Fibroblast of lung (primary cell): ENCODE results near the gene ZNF763. TPM values are rescaled to one million over a fixed set of nuclear protein-coding genes. Genes with fewer than 3 reads are reported as not detected.
"Not testable (repeated sequence)": the region's sequence is repeated elsewhere in the genome, so short reads cannot be mapped to it uniquely, and the experiment has no call there.

ENCODE experiments used
- DNase-seq, 2 donors: peaks; one replicate each; pipeline versions ENCODE4 v3.0.0 to v3.0.0-alpha.2; 2010; ENCODE audit warnings: low read depth in 2 of 2
- H2AFZ ChIP-seq: 2 replicates; pipeline ENCODE4 v1.5.1; 2012; ENCODE audit warnings: low read length, control low read depth, inconsistent platforms
- H3K27ac ChIP-seq: 2 replicates; pipeline ENCODE4 v1.5.1; 2011; ENCODE audit warnings: low read length, control low read depth; ENCODE audit not compliant: insufficient read depth
- H3K27me3 ChIP-seq: 2 replicates; pipeline ENCODE4 v1.5.1; 2011; ENCODE audit warnings: mild to moderate bottlenecking, low read length; ENCODE audit not compliant: control insufficient read depth, insufficient read depth
- H3K36me3 ChIP-seq: 2 replicates; pipeline ENCODE4 v1.5.1; 2011; ENCODE audit warnings: low read length; ENCODE audit not compliant: control insufficient read depth, insufficient read depth
- H3K4me1 ChIP-seq: 2 replicates; pipeline ENCODE4 v1.5.1; 2011; ENCODE audit warnings: low read length; ENCODE audit not compliant: control insufficient read depth, insufficient read depth; ENCODE audit errors: extremely low read depth
- H3K4me2 ChIP-seq: 2 replicates; pipeline ENCODE4 v1.5.1; 2011; ENCODE audit warnings: low read length, control low read depth; ENCODE audit not compliant: insufficient read depth; ENCODE audit errors: extremely low read depth
- H3K4me3 ChIP-seq, 4 experiments: fragments of 200-600 bp in 1 of 4; sonication (generic) in 1 of 4; replicated peaks in 1 of 4; 2 replicates each; pipeline ENCODE4 v1.5.1; 2011 to 2016; ENCODE audit warnings: low read length in 4 of 4, low read depth in 3 of 4, mild to moderate bottlenecking in 3 of 4, control low read depth in 2 of 4, inconsistent platforms in 1 of 4, mixed read lengths in 1 of 4; ENCODE audit not compliant: insufficient read depth in 1 of 4; ENCODE audit errors: control extremely low read depth in 1 of 4
- H3K79me2 ChIP-seq: 2 replicates; pipeline ENCODE4 v1.5.1; 2012; ENCODE audit warnings: mild to moderate bottlenecking, low read length, inconsistent platforms; ENCODE audit not compliant: control insufficient read depth, insufficient read depth
- H3K9ac ChIP-seq: 2 replicates; pipeline ENCODE4 v1.5.1; 2011; ENCODE audit warnings: mild to moderate bottlenecking, low read length, control low read depth; ENCODE audit not compliant: insufficient read depth
- H3K9me3 ChIP-seq: 2 replicates; pipeline ENCODE4 v1.5.1; 2012; ENCODE audit warnings: low read depth, low read length; ENCODE audit not compliant: control insufficient read depth, insufficient read depth
- H4K20me1 ChIP-seq: 2 replicates; pipeline ENCODE4 v1.5.1; 2011; ENCODE audit warnings: low read length; ENCODE audit not compliant: control insufficient read depth, insufficient read depth; ENCODE audit errors: extremely low read depth
- EZH2 ChIP-seq: IDR thresholded peaks from 2 replicates; pipeline ENCODE4 v1.5.1; 2012; ENCODE audit warnings: low read length, control low read depth, mild to moderate bottlenecking; ENCODE audit errors: missing control alignments
- polyA plus RNA-seq, 2 donors: library from polyadenylated mRNA; depleted of rRNA in 1 of 2; stranded (reverse) in 1 of 2; unstranded in 1 of 2; fragments of >200 nt; gene quantifications; 2 replicates each; pipeline ENCODE4 v1.2.1, GENCODE V29; 2011 to 2012; ENCODE audit warnings: missing spikeins in 1 of 2
- total RNA-seq: library from RNA; depleted of rRNA; stranded (reverse); fragments of >200 nt; gene quantifications from 2 replicates; pipeline ENCODE4 v1.2.1, GENCODE V29; 2014
- TF ChIP-seq, protein P1 (sequence below), 2 donors: IDR thresholded peaks in 1 of 2; conservative IDR thresholded peaks in 1 of 2; 1 replicate in 1 of 2; 2 replicates in 1 of 2; pipeline ENCODE4 v1.5.1; 2011 to 2012; ENCODE audit warnings: low read length in 2 of 2, control low read depth in 1 of 2, inconsistent platforms in 1 of 2, low read depth in 1 of 2, mild to moderate bottlenecking in 1 of 2

The ZNF763 gene
- total and polyA plus RNA-seq, 2 donors (not counting 1 experiment from before 2014, with no cell fraction given), result 0.94 to 2.5 TPM

DNA sequence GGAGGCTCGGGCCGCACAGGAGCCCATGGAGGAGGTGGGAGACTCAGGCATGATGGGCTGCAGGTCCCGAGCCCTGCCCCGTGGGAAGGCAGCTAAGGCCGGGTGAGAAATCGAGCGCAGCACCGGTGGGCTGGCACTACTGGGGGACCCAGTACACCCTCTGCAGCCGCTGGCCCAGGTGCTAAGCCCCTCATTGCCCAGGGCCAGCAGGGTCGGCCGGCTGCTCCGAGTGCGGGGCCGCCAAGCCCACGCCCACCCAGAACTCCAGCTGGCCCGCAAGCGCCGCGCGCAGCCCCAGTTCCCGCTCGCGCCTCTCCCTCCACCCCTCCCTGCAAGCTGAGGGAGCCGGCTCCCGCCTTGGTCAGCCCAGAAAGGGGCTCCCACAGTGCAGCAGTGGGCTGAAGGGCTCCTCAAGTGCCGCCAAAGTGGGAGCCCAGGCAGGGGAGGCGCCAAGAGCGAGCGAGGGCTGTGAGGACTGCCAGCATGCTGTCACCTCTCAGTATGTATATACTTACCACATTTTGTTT, 23.4 kb upstream of the ZNF763 start:
- H3K4me2 ChIP-seq, H3K4me3 ChIP-seq, H3K27me3 ChIP-seq, H3K36me3 ChIP-seq, H4K20me1 ChIP-seq, DNase-seq, H3K9me3 ChIP-seq, H3K79me2 ChIP-seq, H2AFZ ChIP-seq, H3K27ac ChIP-seq, H3K9ac ChIP-seq, H3K4me1 ChIP-seq: not testable (repeated sequence)

DNA sequence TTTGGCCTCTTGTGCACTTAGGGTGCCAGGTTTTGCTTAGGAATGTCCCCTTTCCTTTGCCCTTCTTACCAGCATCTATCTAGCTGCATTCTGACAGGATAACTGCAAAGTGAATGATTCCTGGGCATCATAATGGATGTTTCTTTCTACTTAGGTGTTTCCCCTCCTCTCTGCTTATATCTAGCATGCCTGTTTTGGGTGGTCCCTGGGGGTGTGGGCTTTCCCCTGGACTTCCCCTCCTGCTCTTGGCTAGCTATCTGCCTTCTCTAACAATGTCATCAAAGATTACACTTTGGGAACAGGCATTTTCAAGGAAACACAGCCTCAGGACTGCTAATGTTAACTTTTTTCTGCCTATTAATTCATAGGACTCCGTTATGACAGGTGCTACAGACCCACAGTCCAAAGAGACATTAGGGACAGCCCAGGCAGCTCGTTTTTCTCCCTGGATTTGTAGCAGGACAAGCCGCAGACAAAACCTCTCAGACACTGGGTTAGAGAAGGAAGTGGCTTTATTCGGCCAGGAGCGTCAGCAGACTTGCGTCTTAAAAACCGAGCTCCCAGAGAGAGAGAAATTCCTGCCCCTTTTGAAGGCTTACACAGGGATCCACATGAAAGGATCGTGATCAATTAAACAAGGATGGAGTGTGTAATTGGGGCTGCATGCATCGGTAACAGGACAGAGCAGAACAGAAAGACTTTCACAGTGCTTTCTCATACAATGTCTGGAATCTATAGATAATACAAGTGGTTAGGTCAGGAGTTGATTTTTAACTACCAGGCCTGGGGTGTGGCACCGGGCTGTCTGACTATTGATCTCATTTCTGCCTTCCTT, 22.6 kb upstream of the ZNF763 start:
- H3K27me3 ChIP-seq, result no peaks in the 10 kb centered on the region
- no peaks in the 10 kb centered on the region for H4K20me1 ChIP-seq
- DNase-seq, result no peak
- no peaks in the 10 kb centered on the region for H3K36me3 ChIP-seq
- no peak overlapping the region for H3K9ac ChIP-seq
- H2AFZ ChIP-seq, result no peak overlapping the region
- H3K4me2 ChIP-seq, result no peak overlapping the region
- H3K4me3 ChIP-seq, result no peak overlapping the region
- peaks cover 2% of the 10 kb centered on the region for H3K9me3 ChIP-seq
- H3K27ac ChIP-seq, result no peak overlapping the region
- H3K4me1 ChIP-seq, result no peaks in the 10 kb centered on the region
- TF ChIP-seq EZH2, result no peak
- TF ChIP-seq, protein P1, sequence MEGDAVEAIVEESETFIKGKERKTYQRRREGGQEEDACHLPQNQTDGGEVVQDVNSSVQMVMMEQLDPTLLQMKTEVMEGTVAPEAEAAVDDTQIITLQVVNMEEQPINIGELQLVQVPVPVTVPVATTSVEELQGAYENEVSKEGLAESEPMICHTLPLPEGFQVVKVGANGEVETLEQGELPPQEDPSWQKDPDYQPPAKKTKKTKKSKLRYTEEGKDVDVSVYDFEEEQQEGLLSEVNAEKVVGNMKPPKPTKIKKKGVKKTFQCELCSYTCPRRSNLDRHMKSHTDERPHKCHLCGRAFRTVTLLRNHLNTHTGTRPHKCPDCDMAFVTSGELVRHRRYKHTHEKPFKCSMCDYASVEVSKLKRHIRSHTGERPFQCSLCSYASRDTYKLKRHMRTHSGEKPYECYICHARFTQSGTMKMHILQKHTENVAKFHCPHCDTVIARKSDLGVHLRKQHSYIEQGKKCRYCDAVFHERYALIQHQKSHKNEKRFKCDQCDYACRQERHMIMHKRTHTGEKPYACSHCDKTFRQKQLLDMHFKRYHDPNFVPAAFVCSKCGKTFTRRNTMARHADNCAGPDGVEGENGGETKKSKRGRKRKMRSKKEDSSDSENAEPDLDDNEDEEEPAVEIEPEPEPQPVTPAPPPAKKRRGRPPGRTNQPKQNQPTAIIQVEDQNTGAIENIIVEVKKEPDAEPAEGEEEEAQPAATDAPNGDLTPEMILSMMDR (conservative IDR thresholded peaks at IDR 0.05 in 1 of 2, IDR thresholded peaks at IDR 0.05 in 1 of 2; ENCODE audit: low read depth in 1 of 2, low read length in 2 of 2), result no peak
- H3K79me2 ChIP-seq, result peaks cover 2% of the 10 kb centered on the region

- H3K27ac ChIP-seq, result no peak overlapping the region
- no peak overlapping the region for H3K9ac ChIP-seq
- DNase-seq, result no peak
- H3K4me2 ChIP-seq, result no peak overlapping the region
- no peaks in the 10 kb centered on the region for H3K36me3 ChIP-seq
- no peaks in the 10 kb centered on the region for H3K27me3 ChIP-seq
- H3K79me2 ChIP-seq, result peaks cover 2% of the 10 kb centered on the region
- no peak overlapping the region for H2AFZ ChIP-seq
- TF ChIP-seq, protein P1 (conservative IDR thresholded peaks at IDR 0.05 in 1 of 2, IDR thresholded peaks at IDR 0.05 in 1 of 2; ENCODE audit: low read depth in 1 of 2, low read length in 2 of 2), result no peak
- TF ChIP-seq EZH2, result no peak
- H3K9me3 ChIP-seq, result peaks cover 2% of the 10 kb centered on the region
- no peaks in the 10 kb centered on the region for H3K4me1 ChIP-seq
- no peak overlapping the region for H3K4me3 ChIP-seq
- no peaks in the 10 kb centered on the region for H4K20me1 ChIP-seq
Observed at GRCh38 chr19:11942843-11943108, 22.1 kb upstream of the ZNF763 start.
